HL-60 (cell line): ENCODE measurements around the gene P4HA1.
"Not testable (repeated sequence)": the region's sequence is repeated elsewhere in the genome, so short reads cannot be mapped to it uniquely, and the experiment has no call there.

Experiments
- DNase-seq, 2 experiments: peaks; one replicate each; pipeline ENCODE4 v3.0.0-alpha.2; 2010 to 2020; ENCODE audit warnings: low read depth in 1 of 2, low spot score in 1 of 2
- H3K27ac ChIP-seq: fragments of 250-450 bp; sonication (Bioruptor Pico); replicated peaks from 2 replicates; pipeline ENCODE4 v1.5.1; 2020; ENCODE audit warnings: mild to moderate bottlenecking, moderate library complexity
- H3K27me3 ChIP-seq: fragments of 250-450 bp; sonication (Bioruptor Pico); 2 replicates; pipeline ENCODE4 v1.5.1; 2021; ENCODE audit warnings: mild to moderate bottlenecking, moderate library complexity; ENCODE audit not compliant: insufficient read depth, poor library complexity, severe bottlenecking
- H3K4me3 ChIP-seq: replicated peaks from 2 replicates; pipeline ENCODE4 v1.5.1; 2011; ENCODE audit warnings: mild to moderate bottlenecking, control low read depth, low read length; ENCODE audit not compliant: insufficient read depth
- GABPA ChIP-seq: IDR thresholded peaks from 2 replicates; pipeline ENCODE4 v1.6.1; 2012; ENCODE audit warnings: low read depth
- POLR2AphosphoS5 ChIP-seq: IDR thresholded peaks from 2 replicates; pipeline ENCODE4 v1.6.1; 2012; ENCODE audit warnings: low read depth
- SPI1 ChIP-seq: IDR thresholded peaks from 2 replicates; pipeline ENCODE4 v1.6.1; 2012; ENCODE audit warnings: low read depth, mild to moderate bottlenecking, borderline replicate concordance
- TF ChIP-seq, protein P1 (sequence below): IDR thresholded peaks from one replicate; pipeline ENCODE4 v1.5.1; 2011; ENCODE audit warnings: low read length, control low read depth, inconsistent platforms; ENCODE audit not compliant: insufficient read depth
- TF ChIP-seq, protein P2 (sequence below): IDR thresholded peaks from 2 replicates; pipeline ENCODE4 v1.6.1; 2012; ENCODE audit warnings: low read depth; ENCODE audit not compliant: insufficient replicate concordance

P4HA1 gene

DNA sequence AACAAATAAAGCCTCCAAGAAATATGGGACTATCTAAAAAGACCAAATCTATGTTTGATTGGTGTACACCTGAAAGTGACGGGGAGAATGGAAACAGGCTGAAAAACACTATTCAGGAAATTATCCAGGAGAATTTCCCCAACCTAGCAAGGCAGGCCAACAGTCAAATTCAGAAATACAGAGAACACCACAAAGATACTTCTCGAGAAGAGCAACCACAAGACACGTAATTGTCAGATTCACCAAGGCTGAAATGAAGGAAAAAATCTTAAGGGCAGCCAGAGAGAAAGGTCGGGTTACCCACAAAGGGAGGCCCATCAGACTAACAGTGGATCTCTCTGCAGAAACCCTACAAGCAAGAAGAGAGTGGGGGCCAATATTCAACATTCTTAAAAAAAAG, 73.7 kb downstream of the P4HA1 start:
- not testable (repeated sequence) for H3K4me3 ChIP-seq, DNase-seq, H3K27me3 ChIP-seq, H3K27ac ChIP-seq

DNA sequence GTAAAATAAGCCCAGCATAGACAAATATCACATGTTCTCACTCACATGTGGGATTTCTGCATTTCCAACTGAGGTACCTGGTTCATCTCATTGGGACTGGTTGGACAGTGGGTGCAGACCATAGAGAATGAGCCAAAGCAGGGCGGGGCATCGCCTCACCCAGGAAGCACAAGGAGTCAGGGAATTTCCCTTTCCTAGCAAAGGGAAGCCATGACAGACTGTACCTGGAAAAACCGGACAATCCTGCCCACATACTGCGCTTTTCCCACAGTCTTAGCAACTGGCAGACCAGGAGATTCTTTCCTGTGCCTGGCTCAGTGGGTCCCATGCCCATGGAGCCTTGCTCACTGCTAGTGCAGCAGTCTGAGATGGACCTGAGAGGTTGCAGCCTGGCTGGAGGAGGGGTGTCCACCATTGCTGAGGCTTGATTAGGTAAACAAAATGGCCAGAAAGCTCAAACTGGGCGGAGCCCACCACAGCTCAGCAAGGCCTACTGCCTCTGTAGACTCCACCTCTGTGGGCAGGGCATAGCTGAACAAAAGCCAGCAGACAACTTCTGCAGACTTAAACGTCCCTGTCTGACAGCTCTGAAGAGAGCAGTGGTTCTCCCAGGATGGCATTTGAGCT, 75.0 kb downstream of the P4HA1 start:
- H3K27me3 ChIP-seq, H3K27ac ChIP-seq, H3K4me3 ChIP-seq, DNase-seq: not testable (repeated sequence)

DNA sequence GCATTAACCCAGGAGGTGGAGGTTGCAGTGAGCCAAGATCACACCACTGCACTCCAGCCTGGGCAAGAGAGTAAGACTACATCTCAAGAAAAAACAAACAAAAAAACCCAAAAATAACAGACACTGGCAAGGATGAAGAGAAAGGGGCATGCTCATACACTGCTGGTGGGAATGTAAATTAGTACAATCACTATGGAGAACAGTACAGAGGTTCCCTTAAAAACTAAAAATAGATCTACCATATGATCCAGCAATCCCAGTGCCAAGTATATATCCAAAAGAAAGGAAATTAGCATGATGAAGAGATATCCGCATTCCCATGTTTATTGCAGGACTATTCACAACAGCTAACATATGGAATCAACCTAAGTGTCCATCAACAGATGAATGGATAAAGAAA, 75.6 kb downstream of the P4HA1 start:
- TF ChIP-seq, protein P1, sequence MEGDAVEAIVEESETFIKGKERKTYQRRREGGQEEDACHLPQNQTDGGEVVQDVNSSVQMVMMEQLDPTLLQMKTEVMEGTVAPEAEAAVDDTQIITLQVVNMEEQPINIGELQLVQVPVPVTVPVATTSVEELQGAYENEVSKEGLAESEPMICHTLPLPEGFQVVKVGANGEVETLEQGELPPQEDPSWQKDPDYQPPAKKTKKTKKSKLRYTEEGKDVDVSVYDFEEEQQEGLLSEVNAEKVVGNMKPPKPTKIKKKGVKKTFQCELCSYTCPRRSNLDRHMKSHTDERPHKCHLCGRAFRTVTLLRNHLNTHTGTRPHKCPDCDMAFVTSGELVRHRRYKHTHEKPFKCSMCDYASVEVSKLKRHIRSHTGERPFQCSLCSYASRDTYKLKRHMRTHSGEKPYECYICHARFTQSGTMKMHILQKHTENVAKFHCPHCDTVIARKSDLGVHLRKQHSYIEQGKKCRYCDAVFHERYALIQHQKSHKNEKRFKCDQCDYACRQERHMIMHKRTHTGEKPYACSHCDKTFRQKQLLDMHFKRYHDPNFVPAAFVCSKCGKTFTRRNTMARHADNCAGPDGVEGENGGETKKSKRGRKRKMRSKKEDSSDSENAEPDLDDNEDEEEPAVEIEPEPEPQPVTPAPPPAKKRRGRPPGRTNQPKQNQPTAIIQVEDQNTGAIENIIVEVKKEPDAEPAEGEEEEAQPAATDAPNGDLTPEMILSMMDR = no peak
- TF ChIP-seq GABPA (no peak), POLR2AphosphoS5 (no peak), SPI1 (no peak)
- TF ChIP-seq, protein P2, sequence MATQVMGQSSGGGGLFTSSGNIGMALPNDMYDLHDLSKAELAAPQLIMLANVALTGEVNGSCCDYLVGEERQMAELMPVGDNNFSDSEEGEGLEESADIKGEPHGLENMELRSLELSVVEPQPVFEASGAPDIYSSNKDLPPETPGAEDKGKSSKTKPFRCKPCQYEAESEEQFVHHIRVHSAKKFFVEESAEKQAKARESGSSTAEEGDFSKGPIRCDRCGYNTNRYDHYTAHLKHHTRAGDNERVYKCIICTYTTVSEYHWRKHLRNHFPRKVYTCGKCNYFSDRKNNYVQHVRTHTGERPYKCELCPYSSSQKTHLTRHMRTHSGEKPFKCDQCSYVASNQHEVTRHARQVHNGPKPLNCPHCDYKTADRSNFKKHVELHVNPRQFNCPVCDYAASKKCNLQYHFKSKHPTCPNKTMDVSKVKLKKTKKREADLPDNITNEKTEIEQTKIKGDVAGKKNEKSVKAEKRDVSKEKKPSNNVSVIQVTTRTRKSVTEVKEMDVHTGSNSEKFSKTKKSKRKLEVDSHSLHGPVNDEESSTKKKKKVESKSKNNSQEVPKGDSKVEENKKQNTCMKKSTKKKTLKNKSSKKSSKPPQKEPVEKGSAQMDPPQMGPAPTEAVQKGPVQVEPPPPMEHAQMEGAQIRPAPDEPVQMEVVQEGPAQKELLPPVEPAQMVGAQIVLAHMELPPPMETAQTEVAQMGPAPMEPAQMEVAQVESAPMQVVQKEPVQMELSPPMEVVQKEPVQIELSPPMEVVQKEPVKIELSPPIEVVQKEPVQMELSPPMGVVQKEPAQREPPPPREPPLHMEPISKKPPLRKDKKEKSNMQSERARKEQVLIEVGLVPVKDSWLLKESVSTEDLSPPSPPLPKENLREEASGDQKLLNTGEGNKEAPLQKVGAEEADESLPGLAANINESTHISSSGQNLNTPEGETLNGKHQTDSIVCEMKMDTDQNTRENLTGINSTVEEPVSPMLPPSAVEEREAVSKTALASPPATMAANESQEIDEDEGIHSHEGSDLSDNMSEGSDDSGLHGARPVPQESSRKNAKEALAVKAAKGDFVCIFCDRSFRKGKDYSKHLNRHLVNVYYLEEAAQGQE = no peak
- H3K27ac ChIP-seq = no peak overlapping the region
- no peak overlapping the region for H3K4me3 ChIP-seq
- no peak for DNase-seq
- no peaks in the 10 kb centered on the region for H3K27me3 ChIP-seq

DNA sequence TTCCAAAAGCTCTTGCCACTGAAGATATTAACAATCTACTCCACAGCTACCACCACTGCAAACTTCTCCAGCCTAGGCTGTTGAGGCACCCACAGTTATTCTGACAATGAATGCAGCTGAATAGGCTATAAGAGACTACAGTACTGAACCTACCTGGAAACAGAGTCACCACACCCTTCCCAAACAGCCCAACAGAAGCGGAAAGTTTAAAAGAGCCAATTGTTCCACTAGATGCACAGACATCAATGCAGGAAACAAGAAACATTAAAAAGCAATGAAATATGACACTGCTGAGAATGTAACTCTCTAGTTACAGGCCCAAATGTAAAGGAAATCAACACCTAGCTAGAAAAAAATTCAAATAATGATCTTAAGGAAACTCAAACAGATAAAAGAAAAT, 77.6 kb downstream of the P4HA1 start:
- H3K27ac ChIP-seq = no peak overlapping the region
- H3K27me3 ChIP-seq = no peaks in the 10 kb centered on the region
- H3K4me3 ChIP-seq = no peak overlapping the region
- TF ChIP-seq, protein P1 = no peak
- no peak for TF ChIP-seq POLR2AphosphoS5
- no peak for TF ChIP-seq GABPA
- TF ChIP-seq, protein P2 = no peak
- no peak for TF ChIP-seq SPI1
- DNase-seq = no peak

DNA sequence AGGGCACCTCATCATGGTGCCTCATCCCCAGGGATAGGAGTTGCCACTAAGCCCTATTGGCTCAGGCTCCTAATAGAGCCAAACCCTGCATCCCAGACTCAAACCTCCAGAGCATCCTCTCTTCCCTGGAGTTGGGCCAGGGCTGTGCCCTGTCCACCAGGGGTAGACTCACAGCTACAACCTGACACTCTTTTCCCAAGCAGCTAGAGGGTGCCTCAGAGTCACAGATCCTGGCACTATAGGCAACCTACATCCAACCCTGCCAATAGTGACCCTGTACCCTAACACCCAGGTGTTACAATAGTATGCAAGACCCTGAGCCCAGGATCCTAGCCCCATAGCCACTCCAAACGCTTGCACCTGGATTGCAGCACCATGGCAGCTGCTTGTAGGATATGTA, 78.0 kb downstream of the P4HA1 start:
- Histone ChIP-seq H3K4me3 (no peak overlapping the region), H3K27me3 (no peaks in the 10 kb centered on the region), H3K27ac (no peak overlapping the region)
- no peak for DNase-seq
- TF ChIP-seq, protein P1 = no peak
- TF ChIP-seq GABPA = no peak
- TF ChIP-seq, protein P2 = no peak
- TF ChIP-seq POLR2AphosphoS5 = no peak
- no peak for TF ChIP-seq SPI1
